ENCODE data around the gene NKD1. TPM values are rescaled to one million over a fixed set of nuclear protein-coding genes. Genes with fewer than 3 reads are reported as not detected.
A peak's percentile ranks its signal among the peaks of the same experiment; 100 is the strongest.

NKD1 gene, protein sequence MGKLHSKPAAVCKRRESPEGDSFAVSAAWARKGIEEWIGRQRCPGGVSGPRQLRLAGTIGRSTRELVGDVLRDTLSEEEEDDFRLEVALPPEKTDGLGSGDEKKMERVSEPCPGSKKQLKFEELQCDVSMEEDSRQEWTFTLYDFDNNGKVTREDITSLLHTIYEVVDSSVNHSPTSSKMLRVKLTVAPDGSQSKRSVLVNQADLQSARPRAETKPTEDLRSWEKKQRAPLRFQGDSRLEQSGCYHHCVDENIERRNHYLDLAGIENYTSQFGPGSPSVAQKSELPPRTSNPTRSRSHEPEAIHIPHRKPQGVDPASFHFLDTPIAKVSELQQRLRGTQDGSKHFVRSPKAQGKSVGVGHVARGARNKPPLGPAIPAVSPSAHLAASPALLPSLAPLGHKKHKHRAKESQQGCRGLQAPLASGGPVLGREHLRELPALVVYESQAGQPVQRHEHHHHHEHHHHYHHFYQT
- total RNA-seq (under 1 TPM; 0.22 to 0.45 (median 0.34) TPM), polyA plus RNA-seq (under 1 TPM; 0.04 to 0.16 (median 0.08) TPM)
- long read RNA-seq, donor 1, result 0 reads
- long read RNA-seq, donor 2, result 0 reads

DNA sequence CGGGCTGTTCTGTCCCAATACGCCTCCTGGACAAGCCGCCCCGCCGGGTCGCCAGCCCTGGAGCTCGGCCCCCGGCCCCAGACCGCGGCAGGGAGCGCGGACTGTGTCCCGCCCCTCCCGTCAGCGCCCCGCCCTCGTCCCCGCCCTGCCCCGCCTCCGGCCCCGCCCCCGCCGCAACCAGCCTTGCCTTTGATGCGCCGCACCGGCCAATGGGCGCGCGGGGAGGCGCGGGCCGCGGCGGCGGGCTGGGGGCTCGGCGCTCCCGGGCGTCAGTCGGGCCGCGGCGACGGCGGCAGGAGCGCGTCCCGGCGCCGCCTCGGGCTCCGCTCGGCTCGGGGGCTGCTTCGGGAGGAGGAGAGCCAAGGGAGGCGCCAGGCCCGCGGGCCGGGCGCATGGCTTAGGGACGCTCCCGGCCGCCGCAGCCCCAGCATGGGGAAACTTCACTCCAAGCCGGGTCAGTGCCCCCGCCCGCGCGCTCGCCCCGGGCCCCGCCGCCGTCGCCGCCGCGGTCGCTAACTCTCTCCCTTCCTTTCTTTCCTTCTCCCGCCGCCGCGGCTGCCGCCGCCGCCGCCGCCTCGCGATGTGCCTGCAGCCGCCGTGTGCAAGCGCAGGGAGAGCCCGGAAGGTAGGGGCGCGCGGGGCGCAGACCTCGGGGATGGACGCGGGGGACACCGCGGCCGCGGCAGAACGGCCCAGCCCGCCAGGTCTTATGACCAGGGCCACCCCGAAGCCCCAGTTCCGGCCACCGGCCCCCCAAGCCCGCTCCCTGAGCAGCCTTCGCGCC, at the start of gene NKD1:
Gene NKD1, plus strand, starts transcription at position 272 of the 784 bp plus-strand sequence. Its CDS starts 158 bp downstream, at position 430.
- ATAC-seq, result peak; percentile 87 to 96 (median 92)
- WGBS, 3 donors, result 0 to 2% (median 1%) methylated on average over 21 to 113 of the region's 113 CpGs
- H3K27ac ChIP-seq, result no peak within 1 kb of the TSS

DNA sequence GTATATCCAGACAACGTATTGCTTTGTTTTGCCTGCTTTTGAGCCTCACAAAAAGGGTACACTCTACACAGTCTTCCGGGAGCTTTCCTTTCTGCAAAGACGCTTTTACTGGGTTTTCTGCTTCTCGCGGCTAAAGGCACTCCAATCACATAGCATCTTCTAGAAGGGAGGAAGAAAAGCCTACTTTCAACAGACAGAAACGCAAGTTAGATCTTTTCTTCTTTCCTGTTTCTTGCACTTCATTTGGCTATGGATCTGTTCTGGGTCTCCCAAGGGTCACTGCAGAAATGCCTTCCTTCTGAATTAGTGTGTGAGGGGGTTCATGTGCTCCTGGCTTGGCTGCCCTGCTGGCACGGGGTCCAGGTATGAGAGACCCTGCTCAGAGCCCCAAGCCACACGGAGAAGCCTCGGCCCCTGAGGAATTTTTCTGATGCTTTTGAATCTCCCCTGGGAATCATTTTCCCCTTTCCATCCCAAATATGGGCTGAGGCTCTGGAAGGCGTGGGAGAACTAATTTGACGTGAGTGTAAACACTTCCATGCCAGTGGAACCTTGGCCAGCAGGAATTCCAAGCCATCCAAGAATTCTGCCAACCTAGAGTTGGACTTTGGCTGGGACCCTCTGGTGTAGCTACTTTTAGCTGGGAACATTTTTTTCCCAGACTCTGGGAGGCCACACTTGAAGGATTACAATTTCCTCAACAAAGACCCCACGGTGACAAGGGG, 49.6 kb upstream of the NKD1 start:
- 28 to 39% (median 28%) methylated on average over 12 of the region's 12 CpGs for WGBS, 3 donors
- no peak overlapping the region for H3K4me3 ChIP-seq
- ATAC-seq (no peak), DNase-seq (no peak)
- H3K27ac ChIP-seq, result no peak overlapping the region
- H3K27me3 ChIP-seq (ENCODE audit: insufficient read depth in 3 of 3, low read length in 2 of 3), result peaks cover 0 to 7% (median 0%) of the 10 kb centered on the region in 3 donors
- H3K4me1 ChIP-seq, result no peaks in the 10 kb centered on the region
- H3K36me3 ChIP-seq (ENCODE audit: insufficient read depth in 1 of 2, low read depth in 1 of 2), result no peaks in the 10 kb centered on the region
- no peaks in the 10 kb centered on the region for H3K9me3 ChIP-seq
- TF ChIP-seq, protein P1, sequence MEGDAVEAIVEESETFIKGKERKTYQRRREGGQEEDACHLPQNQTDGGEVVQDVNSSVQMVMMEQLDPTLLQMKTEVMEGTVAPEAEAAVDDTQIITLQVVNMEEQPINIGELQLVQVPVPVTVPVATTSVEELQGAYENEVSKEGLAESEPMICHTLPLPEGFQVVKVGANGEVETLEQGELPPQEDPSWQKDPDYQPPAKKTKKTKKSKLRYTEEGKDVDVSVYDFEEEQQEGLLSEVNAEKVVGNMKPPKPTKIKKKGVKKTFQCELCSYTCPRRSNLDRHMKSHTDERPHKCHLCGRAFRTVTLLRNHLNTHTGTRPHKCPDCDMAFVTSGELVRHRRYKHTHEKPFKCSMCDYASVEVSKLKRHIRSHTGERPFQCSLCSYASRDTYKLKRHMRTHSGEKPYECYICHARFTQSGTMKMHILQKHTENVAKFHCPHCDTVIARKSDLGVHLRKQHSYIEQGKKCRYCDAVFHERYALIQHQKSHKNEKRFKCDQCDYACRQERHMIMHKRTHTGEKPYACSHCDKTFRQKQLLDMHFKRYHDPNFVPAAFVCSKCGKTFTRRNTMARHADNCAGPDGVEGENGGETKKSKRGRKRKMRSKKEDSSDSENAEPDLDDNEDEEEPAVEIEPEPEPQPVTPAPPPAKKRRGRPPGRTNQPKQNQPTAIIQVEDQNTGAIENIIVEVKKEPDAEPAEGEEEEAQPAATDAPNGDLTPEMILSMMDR (IDR thresholded peaks at IDR 0.05), result no peak
- intact Hi-C loops (cut with DNase I), result no loop called here

More for the DNA sequence above, at the start of gene NKD1:
- peak within 1 kb of the TSS; percentile 74 for H3K4me3 ChIP-seq
- no peaks in the 10 kb centered on the region for H3K4me1 ChIP-seq
- TF ChIP-seq, protein P1 (IDR thresholded peaks at IDR 0.05), result no peak
- DNase-seq, result peak; percentile 75 to 79
- peaks cover 0 to 30% (median 4%) of the 10 kb centered on the region in 3 donors for H3K27me3 ChIP-seq (ENCODE audit: insufficient read depth in 3 of 3, low read length in 2 of 3)
- intact Hi-C loops (cut with DNase I), result loop anchor here in 1 of 2 donors (5.0 to 10.0 kb wide), 2 partner anchors 119 to 256 kb away; no protein-coding TSS in a partner anchor
- H3K36me3 ChIP-seq (ENCODE audit: insufficient read depth in 1 of 2, low read depth in 1 of 2), result no peaks in the 10 kb centered on the region
- H3K9me3 ChIP-seq, result no peaks in the 10 kb centered on the region

DNA sequence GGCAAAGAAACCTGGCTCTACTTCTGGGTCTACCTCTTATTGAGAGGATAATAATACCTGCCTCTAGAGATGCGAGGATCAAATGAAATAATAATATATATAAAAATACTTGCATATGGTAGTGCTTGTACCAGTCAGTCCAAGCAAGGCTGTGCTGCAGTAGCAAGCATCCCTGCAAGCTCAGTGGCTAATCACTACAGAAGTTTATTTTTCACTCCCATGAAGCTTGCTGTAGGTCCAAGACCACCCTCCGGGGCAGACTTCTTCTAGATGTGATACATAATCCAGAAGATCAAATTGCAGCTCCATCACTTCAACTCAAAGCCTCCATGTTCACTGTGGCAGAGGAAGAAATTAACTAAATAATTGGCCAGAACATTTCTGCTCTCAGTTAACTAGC, 48.9 kb upstream of the NKD1 start:
- WGBS, 3 donors, result 72 to 78% (median 76%) methylated on average over 2 of the region's 2 CpGs
- ATAC-seq (no peak), DNase-seq (no peak)
- H3K27me3 ChIP-seq (ENCODE audit: insufficient read depth in 3 of 3, low read length in 2 of 3), result peaks cover 0 to 7% (median 0%) of the 10 kb centered on the region in 3 donors
- H3K36me3 ChIP-seq (ENCODE audit: insufficient read depth in 1 of 2, low read depth in 1 of 2), result no peaks in the 10 kb centered on the region
- H3K27ac ChIP-seq, result no peak overlapping the region
- TF ChIP-seq, protein P1 (IDR thresholded peaks at IDR 0.05), result no peak
- no peaks in the 10 kb centered on the region for H3K4me1 ChIP-seq
- H3K9me3 ChIP-seq, result no peaks in the 10 kb centered on the region
- intact Hi-C loops (cut with DNase I), result no loop called here
- no peak overlapping the region for H3K4me3 ChIP-seq

DNA sequence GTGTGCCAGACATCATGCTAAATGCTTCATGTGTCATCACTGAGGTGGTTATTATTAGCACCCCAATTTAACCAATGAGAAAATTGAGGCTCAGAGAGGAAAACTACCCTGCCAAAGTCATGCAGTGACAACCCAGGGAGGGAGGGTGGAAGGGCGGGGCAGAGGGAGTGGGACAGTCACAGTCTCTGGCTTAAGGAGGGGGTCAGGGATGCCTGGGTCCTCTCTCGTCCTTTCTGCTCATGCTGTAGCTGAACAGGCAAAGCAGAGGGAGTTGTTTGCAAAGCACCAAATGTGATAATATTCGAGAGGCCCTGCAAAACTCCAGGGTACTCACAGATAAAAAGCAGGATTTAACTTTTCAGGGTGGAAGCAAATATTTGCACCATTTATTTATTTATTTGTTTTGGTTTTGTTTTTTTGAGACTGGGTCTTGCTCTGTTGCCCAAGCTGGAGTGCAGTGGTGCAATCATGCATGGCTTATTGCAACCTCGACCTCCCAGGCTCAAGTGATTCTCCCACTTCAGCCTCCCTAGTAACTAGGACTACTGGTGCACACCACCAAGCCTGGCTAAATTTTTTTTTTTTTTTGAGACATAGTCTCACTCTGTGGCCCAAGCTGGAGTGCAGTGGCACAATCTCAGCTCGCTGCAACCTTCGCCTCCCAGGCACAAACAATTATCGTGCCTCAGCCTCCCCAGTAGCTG, 47.9 kb upstream of the NKD1 start:
- no peak for ATAC-seq
- Histone ChIP-seq H3K4me1 (no peaks in the 10 kb centered on the region), H3K36me3 (ENCODE audit: insufficient read depth in 1 of 2, low read depth in 1 of 2) (no peaks in the 10 kb centered on the region), H3K9me3 (no peaks in the 10 kb centered on the region), H3K27me3 (ENCODE audit: insufficient read depth in 3 of 3, low read length in 2 of 3) (peaks cover 0 to 7% (median 0%) of the 10 kb centered on the region in 3 donors), H3K27ac (no peak overlapping the region), H3K4me3 (no peak overlapping the region)
- WGBS, 3 donors, result 89 to 93% (median 90%) methylated on average over 7 of the region's 7 CpGs
- TF ChIP-seq, protein P1 (IDR thresholded peaks at IDR 0.05), result no peak
- DNase-seq, result no peak
- intact Hi-C loops (cut with DNase I), result no loop called here
